ENCODE measurements around the gene CDK8.

The CDK8 gene

GRCh38 chr13:26227166-26227971, 26.6 kb upstream of the CDK8 start:
- Histone ChIP-seq H3K27me3 (ENCODE audit: low read depth, low read length) (no peaks in the 10 kb centered on the region), H3K4me3 (ENCODE audit: low read length) (no peak overlapping the region), H3K9ac (ENCODE audit: low read length) (no peak overlapping the region), H3K36me3 (replicated peaks; ENCODE audit: low read depth, low read length) (no peaks in the 10 kb centered on the region), H3K79me2 (ENCODE audit: low read length) (no peaks in the 10 kb centered on the region), H2AFZ (ENCODE audit: low read depth, low read length) (no peak overlapping the region), H3K9me3 (ENCODE audit: insufficient read depth, low read length) (no peaks in the 10 kb centered on the region), H3K4me2 (ENCODE audit: low read length) (no peak overlapping the region), H4K20me1 (ENCODE audit: insufficient read depth, low read length) (no peaks in the 10 kb centered on the region), H3K4me1 (ENCODE audit: low read length) (peaks cover 9% of the 10 kb centered on the region), H3K27ac (ENCODE audit: low read length) (no peak overlapping the region)
- TF ChIP-seq, protein P1, sequence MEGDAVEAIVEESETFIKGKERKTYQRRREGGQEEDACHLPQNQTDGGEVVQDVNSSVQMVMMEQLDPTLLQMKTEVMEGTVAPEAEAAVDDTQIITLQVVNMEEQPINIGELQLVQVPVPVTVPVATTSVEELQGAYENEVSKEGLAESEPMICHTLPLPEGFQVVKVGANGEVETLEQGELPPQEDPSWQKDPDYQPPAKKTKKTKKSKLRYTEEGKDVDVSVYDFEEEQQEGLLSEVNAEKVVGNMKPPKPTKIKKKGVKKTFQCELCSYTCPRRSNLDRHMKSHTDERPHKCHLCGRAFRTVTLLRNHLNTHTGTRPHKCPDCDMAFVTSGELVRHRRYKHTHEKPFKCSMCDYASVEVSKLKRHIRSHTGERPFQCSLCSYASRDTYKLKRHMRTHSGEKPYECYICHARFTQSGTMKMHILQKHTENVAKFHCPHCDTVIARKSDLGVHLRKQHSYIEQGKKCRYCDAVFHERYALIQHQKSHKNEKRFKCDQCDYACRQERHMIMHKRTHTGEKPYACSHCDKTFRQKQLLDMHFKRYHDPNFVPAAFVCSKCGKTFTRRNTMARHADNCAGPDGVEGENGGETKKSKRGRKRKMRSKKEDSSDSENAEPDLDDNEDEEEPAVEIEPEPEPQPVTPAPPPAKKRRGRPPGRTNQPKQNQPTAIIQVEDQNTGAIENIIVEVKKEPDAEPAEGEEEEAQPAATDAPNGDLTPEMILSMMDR (IDR thresholded peaks at IDR 0.05; ENCODE audit: low read depth, low read length), result no peak

DNA sequence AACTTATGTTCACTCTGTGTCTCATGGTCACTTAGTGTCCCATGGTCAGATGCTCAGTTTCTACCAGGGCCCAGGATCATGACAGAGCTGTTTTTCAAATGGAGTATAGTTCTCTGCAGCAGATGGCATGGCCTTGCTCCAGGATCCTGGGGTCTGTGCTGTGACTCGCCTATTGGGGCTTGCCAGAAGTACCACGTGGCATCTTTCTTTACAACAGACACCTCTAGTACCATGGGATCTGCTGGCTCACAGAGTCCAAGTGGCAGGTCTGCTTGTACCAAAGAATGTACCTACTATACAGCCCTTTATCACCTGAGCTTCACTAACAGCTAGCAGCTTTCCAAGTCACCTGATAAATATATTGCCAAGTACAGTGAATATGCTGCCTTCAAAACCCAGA, 25.8 kb upstream of the CDK8 start:
- Histone ChIP-seq H4K20me1 (ENCODE audit: insufficient read depth, low read length) (no peaks in the 10 kb centered on the region), H2AFZ (ENCODE audit: low read depth, low read length) (no peak overlapping the region), H3K79me2 (ENCODE audit: low read length) (no peaks in the 10 kb centered on the region), H3K4me3 (ENCODE audit: low read length) (no peak overlapping the region), H3K4me2 (ENCODE audit: low read length) (no peak overlapping the region), H3K9ac (ENCODE audit: low read length) (no peak overlapping the region), H3K36me3 (replicated peaks; ENCODE audit: low read depth, low read length) (no peaks in the 10 kb centered on the region), H3K4me1 (ENCODE audit: low read length) (peaks cover 3% of the 10 kb centered on the region), H3K27ac (ENCODE audit: low read length) (no peak overlapping the region), H3K9me3 (ENCODE audit: insufficient read depth, low read length) (no peaks in the 10 kb centered on the region), H3K27me3 (ENCODE audit: low read depth, low read length) (no peaks in the 10 kb centered on the region)
- no peak for TF ChIP-seq EZH2phosphoT487 (IDR thresholded peaks at IDR 0.05; ENCODE audit: low read depth)
- TF ChIP-seq, protein P1 (IDR thresholded peaks at IDR 0.05; ENCODE audit: low read depth, low read length), result no peak

DNA sequence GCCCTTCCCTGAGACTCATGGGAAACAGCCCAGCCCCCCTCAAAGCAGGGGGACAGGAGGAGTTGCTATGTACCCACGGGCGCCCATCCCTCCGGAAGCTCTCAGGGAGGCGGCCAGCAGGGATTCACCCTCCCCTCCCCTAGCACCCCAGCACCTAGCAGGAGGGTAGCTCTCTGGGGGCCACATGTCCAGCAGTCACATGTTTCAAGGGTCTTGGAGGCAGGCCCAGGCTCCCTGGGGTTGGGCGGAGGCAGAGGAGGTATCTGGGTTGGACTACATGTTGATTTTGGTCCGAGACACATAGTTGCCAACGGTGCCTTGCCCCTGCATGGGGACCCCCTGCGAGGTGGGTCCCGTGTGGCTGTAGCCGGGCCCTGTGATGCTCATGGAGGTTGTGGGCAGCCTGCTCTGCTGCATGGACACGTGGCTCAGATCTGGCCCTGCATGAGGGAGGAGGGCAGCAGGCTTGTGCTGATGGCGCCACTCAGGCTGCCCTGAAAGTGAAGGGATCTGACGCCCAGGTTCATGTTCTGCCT, 24.8 kb upstream of the CDK8 start:
- Histone ChIP-seq H3K79me2 (ENCODE audit: low read length) (no peaks in the 10 kb centered on the region), H3K27me3 (ENCODE audit: low read depth, low read length) (no peaks in the 10 kb centered on the region), H3K9me3 (ENCODE audit: insufficient read depth, low read length) (no peaks in the 10 kb centered on the region), H3K4me1 (ENCODE audit: low read length) (no peaks in the 10 kb centered on the region), H3K27ac (ENCODE audit: low read length) (no peak overlapping the region), H2AFZ (ENCODE audit: low read depth, low read length) (no peak overlapping the region), H3K4me2 (ENCODE audit: low read length) (no peak overlapping the region), H3K36me3 (replicated peaks; ENCODE audit: low read depth, low read length) (no peaks in the 10 kb centered on the region), H3K4me3 (ENCODE audit: low read length) (no peak overlapping the region), H3K9ac (ENCODE audit: low read length) (no peak overlapping the region), H4K20me1 (ENCODE audit: insufficient read depth, low read length) (no peaks in the 10 kb centered on the region)
- TF ChIP-seq, protein P1 (IDR thresholded peaks at IDR 0.05; ENCODE audit: low read depth, low read length), result no peak
- no peak for TF ChIP-seq EZH2phosphoT487 (IDR thresholded peaks at IDR 0.05; ENCODE audit: low read depth)

DNA sequence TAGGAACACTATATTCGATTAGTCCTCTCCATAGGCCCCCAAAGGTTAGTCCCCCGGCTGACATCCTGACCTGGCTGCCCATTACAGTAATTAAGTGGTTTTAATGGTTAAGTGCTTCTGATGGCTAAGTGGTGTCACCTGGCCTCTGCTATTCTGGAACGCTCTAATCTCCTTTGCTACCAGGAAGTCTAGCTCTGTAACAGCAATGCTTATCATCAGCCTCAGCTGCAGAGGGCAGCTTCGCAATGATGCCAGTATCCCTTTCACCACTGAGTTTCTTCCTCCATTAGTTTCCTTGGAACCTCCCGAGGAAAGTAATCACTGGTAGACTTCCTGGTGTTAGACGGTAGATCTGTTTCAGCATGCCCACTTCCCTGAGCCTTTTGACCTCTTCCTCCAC, 23.2 kb upstream of the CDK8 start:
- H4K20me1 ChIP-seq (ENCODE audit: insufficient read depth, low read length), result no peaks in the 10 kb centered on the region
- H3K79me2 ChIP-seq (ENCODE audit: low read length), result no peaks in the 10 kb centered on the region
- no peak overlapping the region for H3K4me3 ChIP-seq (ENCODE audit: low read length)
- no peak overlapping the region for H2AFZ ChIP-seq (ENCODE audit: low read depth, low read length)
- H3K27ac ChIP-seq (ENCODE audit: low read length), result no peak overlapping the region
- no peaks in the 10 kb centered on the region for H3K27me3 ChIP-seq (ENCODE audit: low read depth, low read length)
- H3K36me3 ChIP-seq (replicated peaks; ENCODE audit: low read depth, low read length), result no peaks in the 10 kb centered on the region
- no peaks in the 10 kb centered on the region for H3K9me3 ChIP-seq (ENCODE audit: insufficient read depth, low read length)
- no peak overlapping the region for H3K9ac ChIP-seq (ENCODE audit: low read length)
- no peak overlapping the region for H3K4me2 ChIP-seq (ENCODE audit: low read length)
- TF ChIP-seq, protein P1 (IDR thresholded peaks at IDR 0.05; ENCODE audit: low read depth, low read length), result no peak
- no peak for TF ChIP-seq EZH2phosphoT487 (IDR thresholded peaks at IDR 0.05; ENCODE audit: low read depth)
- no peaks in the 10 kb centered on the region for H3K4me1 ChIP-seq (ENCODE audit: low read length)
